GM11168 (cell line): ENCODE results near the gene NRXN3.

Experiments
- in situ Hi-C: fragments of 300-500 bp; cut with MboI; formaldehyde crosslinking; loops from one replicate; pipeline ENCODE4 v1.12.0; 2022; ENCODE audit warnings: low sequenced_read_pairs; ENCODE audit not compliant: unreplicated experiment

NRXN3 gene

DNA sequence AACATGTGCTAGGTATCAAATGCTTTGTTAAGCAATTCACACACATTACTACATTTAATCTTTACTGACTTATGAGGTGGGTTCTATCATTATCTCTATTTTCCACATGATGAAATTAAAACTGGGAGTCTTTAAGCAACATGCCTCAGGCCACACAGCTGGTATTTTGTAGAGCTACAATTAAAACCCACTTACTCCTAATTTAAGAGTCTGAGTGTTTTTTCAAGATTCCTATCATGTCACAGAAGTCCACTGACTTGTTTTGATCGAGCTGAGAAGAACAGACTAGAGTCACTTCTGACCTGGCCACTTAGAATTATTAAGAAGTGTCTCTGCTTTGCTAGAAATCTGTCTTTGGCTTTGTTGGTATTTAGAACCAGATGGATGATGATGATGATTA lies 670.7 kb downstream of the NRXN3 start:
- in situ Hi-C loops: no loop called here

DNA sequence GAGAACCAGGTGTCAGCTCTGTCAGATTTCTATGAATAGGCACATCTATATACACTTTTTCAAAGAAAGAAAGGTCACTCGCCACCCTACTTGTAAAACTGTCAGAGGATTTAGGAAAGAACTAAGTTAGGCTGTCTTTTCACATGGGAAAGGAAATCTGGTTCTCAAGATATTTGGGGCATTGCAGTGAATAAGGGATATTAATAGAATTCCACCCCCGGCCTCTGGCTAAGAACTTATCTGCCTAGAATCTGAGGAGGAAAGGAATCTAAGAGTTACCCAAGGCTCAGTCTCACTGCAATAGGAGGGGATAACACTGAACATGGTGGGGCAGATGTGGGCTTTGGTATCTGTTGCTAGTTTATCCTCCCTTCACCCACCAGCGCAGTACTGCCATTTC lies 677.6 kb downstream of the NRXN3 start:
- in situ Hi-C loops: no loop called here

- in situ Hi-C loops: no loop called here
These were observed 678.2 kb downstream of the NRXN3 start for GRCh38 chr14:78848234-78848820.

DNA sequence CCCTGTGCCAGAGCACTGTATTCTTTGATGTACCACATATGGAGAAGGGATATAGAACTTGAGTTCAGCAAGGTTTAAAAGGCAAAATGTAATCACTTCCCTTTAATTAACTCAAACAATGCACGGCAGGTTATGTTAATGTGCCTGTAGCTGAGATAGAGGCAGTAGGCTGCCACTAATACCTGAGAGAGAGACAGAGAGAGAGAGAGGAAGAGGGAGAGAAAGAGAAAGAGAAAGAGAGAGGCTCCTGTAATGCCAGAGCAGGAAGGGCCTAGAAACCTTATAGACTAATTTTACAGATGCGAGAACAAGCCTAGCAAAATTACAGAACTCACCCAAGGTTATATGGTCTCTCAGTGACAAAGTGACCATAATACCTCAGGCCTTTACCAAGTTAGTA lies 679.8 kb downstream of the NRXN3 start:
- in situ Hi-C loops: no loop called here

DNA sequence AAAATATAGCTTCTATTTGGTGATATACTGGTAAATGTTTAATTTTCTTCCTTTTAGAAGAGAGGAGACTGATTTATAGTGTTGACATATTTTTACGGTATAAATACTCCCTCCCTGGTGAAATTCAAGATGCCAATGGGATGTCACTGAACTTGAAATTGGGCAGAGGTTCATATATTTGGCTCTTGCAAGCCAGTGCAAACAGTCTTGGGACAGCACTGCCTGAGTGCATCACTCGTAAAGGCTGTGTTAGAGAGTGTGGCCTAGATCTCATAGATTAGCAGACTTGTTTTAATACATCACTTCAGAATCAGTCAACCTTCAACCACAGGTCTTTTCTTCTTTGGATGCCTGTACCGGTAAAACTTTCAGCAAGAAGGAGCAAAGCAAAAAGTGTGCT lies 681.0 kb downstream of the NRXN3 start:
- in situ Hi-C loops: no loop called here

GRCh38 chr14:78852040-78852439 lies 681.9 kb downstream of the NRXN3 start:
- in situ Hi-C loops: no loop called here

DNA sequence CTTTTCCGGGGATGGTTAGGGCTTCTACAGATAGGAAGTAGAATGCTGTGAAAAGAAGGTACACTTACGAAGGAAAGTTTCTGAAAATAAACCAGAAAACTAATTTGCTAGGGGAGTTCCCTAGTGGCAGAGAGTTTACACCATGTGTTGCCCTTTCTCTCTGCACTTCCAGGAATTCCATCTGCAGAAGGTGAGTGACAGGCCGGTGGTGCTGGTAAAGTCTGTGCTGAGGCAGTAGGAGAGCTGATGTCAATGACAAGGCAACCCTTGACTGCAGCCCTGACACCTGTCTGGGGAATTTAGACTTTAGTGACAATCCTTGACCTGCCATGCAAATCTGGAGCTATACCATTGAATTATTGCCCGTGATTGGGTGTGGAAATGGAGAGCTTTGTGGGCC lies 687.8 kb downstream of the NRXN3 start:
- in situ Hi-C loops: no loop called here

GRCh38 chr14:78863143-78863542 lies 693.0 kb downstream of the NRXN3 start:
- in situ Hi-C loops: no loop called here

DNA sequence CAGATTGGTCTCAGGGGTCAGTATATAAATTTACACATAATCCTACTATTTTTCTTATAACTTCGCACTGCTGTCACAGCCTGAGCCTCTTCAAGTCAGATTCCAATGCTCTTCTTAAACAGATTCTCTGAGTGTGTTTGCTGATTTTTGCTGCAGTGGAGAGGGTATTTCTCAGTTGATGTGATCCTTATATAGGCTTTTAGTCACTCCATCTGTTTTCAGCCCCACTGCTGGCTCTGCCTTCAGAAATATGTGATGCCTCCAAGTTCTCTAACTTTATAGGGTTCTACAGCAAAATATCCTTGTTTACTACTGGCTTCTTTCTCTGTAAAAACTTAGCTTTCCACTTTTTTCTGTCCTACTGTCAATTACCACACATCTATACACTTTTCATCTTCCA lies 702.7 kb downstream of the NRXN3 start:
- in situ Hi-C loops: no loop called here

GRCh38 chr14:78873581-78873980 lies 703.4 kb downstream of the NRXN3 start:
- in situ Hi-C loops: no loop called here

GRCh38 chr14:78875049-78875448 lies 704.9 kb downstream of the NRXN3 start:
- in situ Hi-C loops: no loop called here

- in situ Hi-C loops: no loop called here
These were observed 715.7 kb downstream of the NRXN3 start for GRCh38 chr14:78885884-78886283.

DNA sequence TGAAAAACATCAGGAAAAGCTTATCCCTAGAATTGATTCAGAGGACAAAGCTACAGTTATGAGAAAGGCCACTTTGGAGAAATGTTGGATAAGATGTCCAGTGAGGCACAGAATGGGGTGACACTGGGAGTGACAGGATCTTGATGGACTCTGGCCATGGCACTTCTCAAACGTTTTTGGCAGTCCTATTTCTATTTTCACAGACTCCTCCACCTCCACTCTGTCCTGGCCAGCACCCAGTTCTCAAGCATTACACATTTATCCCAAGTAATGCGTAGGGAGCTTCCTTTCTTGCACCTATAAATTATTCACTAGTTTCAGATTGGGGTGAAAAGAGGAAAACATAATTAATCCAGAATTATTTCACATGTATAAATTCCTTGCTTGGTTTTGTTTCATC lies 727.3 kb downstream of the NRXN3 start:
- in situ Hi-C loops: no loop called here

GRCh38 chr14:78902010-78902623 lies 731.9 kb downstream of the NRXN3 start:
- in situ Hi-C loops: no loop called here

DNA sequence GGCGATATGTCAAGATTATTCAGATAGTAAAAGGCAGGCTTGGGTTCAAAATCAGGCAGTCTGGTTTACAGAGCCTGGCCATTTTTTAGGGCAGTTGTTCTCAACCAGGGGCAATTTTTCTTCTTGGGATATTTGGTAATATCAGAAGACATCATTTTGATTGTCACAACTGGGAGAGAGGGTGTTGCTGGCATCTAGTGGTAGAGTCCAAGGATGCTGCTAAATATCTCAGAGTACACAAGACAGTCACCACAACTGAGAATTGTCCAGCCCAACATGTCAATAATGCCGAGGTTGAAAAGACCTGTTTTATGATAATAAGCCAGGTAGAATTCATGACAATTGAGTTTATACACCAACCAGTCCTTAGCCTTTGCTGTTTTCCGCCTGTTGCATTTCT lies 733.9 kb downstream of the NRXN3 start:
- in situ Hi-C loops: no loop called here

GRCh38 chr14:78917462-78917861 lies 747.3 kb downstream of the NRXN3 start:
- in situ Hi-C loops: no loop called here

DNA sequence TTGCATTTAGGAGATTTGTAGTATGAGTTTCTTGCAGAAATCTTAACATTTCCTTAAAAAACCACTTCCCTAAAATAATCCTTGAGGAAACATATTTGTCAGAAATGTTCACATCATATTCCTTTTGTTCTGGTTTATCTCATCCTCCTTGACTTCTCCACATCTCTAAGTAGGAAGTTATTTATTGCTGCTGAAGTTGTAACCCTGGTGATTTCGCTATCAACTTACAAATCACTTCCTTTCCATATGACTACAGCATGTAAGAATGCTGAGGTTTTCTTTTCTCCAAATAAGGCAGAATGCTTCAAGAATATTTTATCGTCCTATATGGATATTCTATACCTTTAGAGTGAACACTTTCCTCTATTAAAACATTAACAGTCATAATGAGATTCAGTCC lies 751.7 kb downstream of the NRXN3 start:
- in situ Hi-C loops: no loop called here

GRCh38 chr14:78927261-78927660 lies 757.1 kb downstream of the NRXN3 start:
- in situ Hi-C loops: no loop called here

GRCh38 chr14:78933166-78933565 lies 763.0 kb downstream of the NRXN3 start:
- in situ Hi-C loops: no loop called here

GRCh38 chr14:78933948-78934524 lies 763.9 kb downstream of the NRXN3 start:
- in situ Hi-C loops: no loop called here

GRCh38 chr14:78946949-78947348 lies 776.8 kb downstream of the NRXN3 start:
- in situ Hi-C loops: no loop called here

GRCh38 chr14:78947681-78948080 lies 777.5 kb downstream of the NRXN3 start:
- in situ Hi-C loops: no loop called here
